Skeletal muscle satellite cell (primary cell): Measurements from ENCODE around the gene CCR9.

Source experiments
- H3K27me3 ChIP-seq: 2 replicates; pipeline ENCODE4 v1.7.0; 2013; ENCODE audit warnings: low read length; ENCODE audit not compliant: control insufficient read depth, insufficient read depth
- H3K36me3 ChIP-seq: 2 replicates; pipeline ENCODE4 v1.7.0; 2013; ENCODE audit warnings: mild to moderate bottlenecking, control low read depth, low read length; ENCODE audit not compliant: insufficient read depth
- H3K4me1 ChIP-seq: 2 replicates; pipeline ENCODE4 v1.7.0; 2013; ENCODE audit warnings: low read length; ENCODE audit not compliant: control insufficient read depth, insufficient read depth
- H3K4me2 ChIP-seq: 2 replicates; pipeline ENCODE4 v1.7.0; 2013; ENCODE audit warnings: mild to moderate bottlenecking, low read length
- H3K4me3 ChIP-seq: 2 replicates; pipeline ENCODE4 v1.7.0; 2013; ENCODE audit warnings: low read length
- H3K9ac ChIP-seq: 2 replicates; pipeline ENCODE4 v1.7.0; 2013; ENCODE audit warnings: mild to moderate bottlenecking, low read depth, low read length, moderate library complexity
- H3K9me3 ChIP-seq: replicated peaks from 2 replicates; pipeline ENCODE4 v1.7.0; 2013; ENCODE audit warnings: mild to moderate bottlenecking, control low read depth, low read length

The CCR9 gene

DNA sequence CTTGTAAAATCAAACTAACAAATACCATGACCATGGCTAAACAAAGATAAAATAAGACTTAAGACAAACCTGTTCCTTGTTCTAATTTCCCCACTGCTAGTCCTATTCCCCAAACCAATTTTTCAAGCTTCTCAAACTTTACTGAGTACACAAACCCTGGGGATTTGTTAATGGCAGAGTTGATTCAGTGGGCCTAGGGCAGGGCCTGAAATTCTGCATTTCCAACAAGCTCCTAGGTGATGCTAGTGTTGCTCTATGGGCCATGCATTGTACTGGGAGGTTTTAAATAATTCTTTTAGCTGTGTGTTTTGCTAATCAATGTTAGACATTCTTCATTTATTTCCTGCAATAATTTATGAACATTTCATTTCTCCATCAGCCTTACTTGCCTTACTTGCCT lies 13.3 kb upstream of the CCR9 start:
- Histone ChIP-seq H3K4me3 (no peak overlapping the region), H3K4me1 (no peaks in the 10 kb centered on the region), H3K36me3 (no peaks in the 10 kb centered on the region), H3K9ac (no peak overlapping the region), H3K4me2 (no peak overlapping the region), H3K27me3 (peaks cover 38% of the 10 kb centered on the region), H3K9me3 (no peaks in the 10 kb centered on the region)

DNA sequence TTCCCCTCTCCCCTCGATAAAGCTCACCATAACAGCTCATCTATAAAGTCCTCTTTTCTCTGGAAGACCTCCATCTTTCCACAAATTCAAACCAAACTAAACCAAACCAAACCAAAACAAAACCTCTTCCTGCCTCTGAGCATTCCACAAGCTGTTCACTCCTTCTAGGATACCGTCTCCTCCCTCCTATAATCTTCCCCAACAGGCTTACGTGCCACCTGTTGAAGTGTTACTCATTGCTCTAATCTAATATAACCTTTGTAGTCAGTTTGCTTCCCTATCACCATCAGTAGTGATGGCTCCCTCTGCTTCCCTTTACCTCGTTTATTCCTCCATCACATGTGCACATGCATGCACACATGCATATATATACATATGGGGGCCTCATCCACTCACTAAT lies 12.7 kb upstream of the CCR9 start:
- no peak overlapping the region for H3K4me2 ChIP-seq
- no peaks in the 10 kb centered on the region for H3K36me3 ChIP-seq
- no peaks in the 10 kb centered on the region for H3K4me1 ChIP-seq
- no peak overlapping the region for H3K4me3 ChIP-seq
- H3K9ac ChIP-seq = no peak overlapping the region
- H3K27me3 ChIP-seq = peaks cover 38% of the 10 kb centered on the region
- H3K9me3 ChIP-seq = no peaks in the 10 kb centered on the region

DNA sequence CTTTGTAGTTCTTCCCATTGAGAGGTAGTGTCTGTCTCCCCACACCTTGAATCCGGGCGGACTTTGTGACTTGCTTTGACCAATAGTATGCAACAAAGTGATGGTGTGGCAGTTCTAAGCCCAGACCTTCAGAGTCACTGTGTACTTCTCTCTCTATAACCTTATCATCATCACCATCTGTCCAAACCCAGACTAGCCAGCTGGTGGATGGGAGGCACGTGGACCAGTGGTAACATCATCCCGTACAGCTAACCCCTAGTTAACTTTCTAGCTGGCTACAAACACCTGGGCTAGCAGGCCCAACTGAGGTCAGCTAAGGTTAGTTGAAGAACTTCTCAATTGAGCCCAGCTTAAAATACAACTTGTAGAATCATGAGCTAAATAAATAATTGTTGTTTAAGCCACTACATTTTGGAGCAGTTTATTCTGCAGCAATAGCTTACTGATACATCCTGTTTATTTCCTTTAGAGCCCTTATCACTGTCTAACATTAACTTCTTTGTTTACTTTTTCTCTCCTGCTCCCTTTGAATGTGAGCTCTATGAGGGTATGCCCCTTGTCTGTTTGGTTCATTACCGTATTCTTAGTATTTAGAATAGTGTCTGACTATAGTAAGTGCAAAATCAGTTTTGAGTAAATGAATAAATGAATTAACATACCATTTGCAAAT lies 11.5 kb upstream of the CCR9 start:
- H3K36me3 ChIP-seq = no peaks in the 10 kb centered on the region
- no peak overlapping the region for H3K4me3 ChIP-seq
- H3K4me1 ChIP-seq = no peaks in the 10 kb centered on the region
- no peak overlapping the region for H3K9ac ChIP-seq
- no peaks in the 10 kb centered on the region for H3K9me3 ChIP-seq
- H3K27me3 ChIP-seq = peaks cover 38% of the 10 kb centered on the region
- no peak overlapping the region for H3K4me2 ChIP-seq

DNA sequence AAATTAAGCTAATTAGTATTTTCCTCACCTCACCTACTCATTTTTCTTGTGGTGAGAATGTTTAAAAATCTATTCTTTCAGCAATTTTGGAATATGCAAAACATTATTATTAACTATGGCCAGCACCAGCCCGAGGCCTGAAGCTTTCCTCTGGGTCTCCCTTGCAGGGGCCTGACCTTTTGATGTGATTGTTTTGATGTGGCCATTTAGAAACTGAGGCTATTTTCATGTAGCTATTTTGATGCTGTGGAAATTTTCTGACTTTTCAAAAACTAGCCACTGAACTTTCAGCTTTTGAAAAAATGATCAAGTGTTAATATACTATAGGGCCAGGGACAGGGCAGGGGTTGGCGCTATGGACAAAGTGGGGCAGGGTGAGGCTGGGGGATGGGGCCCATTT lies 8.2 kb upstream of the CCR9 start:
- H3K4me3 ChIP-seq = no peak overlapping the region

DNA sequence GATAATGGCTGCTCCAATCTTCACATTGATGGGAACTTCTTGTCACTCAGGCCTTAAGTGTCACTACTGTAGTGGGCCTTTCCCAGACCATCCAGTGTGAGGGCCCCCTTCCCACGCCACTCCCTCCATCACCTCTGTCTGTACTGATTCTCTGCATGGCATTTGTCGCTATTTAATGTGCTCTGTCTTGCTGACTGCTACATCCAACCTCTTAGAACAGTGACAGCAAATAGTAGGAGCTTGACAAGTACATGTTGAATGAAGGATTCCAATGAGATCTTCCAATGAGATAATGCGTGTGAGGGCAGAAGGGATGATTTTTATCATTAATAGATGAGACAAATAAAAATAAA lies 5.6 kb upstream of the CCR9 start:
- Histone ChIP-seq H3K9ac (no peak overlapping the region), H3K4me2 (no peak overlapping the region), H3K27me3 (peaks cover 37% of the 10 kb centered on the region), H3K4me3 (no peak overlapping the region), H3K4me1 (no peaks in the 10 kb centered on the region), H3K36me3 (no peaks in the 10 kb centered on the region), H3K9me3 (no peaks in the 10 kb centered on the region)

More for the DNA sequence above, 8.2 kb upstream of the CCR9 start:
- H3K36me3 ChIP-seq = no peaks in the 10 kb centered on the region
- no peaks in the 10 kb centered on the region for H3K9me3 ChIP-seq
- H3K4me1 ChIP-seq = no peaks in the 10 kb centered on the region
- no peak overlapping the region for H3K4me2 ChIP-seq
- no peak overlapping the region for H3K9ac ChIP-seq
- peaks cover 32% of the 10 kb centered on the region for H3K27me3 ChIP-seq

DNA sequence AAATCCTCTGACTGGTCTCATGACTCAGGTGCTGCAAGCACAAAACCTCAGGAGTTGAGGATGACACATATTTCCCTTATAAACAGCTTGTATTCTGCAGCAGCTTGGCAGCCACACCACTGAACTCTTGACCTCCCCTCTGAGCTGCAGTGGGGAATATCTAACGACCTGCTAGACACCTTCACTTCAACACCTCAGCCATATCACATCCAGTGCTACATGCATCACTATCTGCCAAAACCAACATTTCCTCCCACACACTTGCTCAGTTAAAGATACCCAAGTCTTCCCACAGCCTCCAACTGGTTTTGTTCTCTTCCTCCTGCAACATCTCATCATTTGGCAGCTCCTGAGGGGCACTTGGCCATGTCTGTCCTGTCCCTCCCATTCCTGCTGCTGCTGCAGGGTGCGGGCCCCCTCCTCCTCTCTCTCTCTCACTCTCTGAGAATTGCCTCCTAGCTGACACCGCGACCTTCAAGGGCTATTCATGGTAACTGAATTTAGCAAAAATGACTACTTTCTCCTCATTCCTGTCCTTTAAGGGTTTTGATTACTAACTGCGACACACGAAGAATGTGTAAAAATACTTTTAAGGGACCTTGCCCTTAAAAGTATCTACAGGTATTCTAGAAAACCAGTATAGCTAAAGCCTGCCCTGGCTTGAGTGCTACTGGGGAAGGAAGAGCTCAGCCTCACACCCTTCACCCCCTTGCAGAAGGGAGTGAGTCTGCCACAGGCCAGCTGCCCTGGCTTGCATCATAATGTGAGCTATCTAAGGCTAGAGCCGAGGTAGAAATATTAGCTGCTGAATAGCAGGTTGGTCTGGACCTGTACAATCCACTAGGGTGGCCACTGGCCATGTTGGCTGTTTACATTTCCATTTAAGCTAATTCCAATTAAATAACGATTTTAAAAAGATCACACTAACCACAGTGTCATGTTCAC lies 5.0 kb upstream of the CCR9 start:
- Histone ChIP-seq H3K9me3 (no peaks in the 10 kb centered on the region), H3K27me3 (peaks cover 35% of the 10 kb centered on the region), H3K4me3 (no peak overlapping the region), H3K9ac (no peak overlapping the region), H3K4me2 (no peak overlapping the region), H3K4me1 (no peaks in the 10 kb centered on the region), H3K36me3 (no peaks in the 10 kb centered on the region)

DNA sequence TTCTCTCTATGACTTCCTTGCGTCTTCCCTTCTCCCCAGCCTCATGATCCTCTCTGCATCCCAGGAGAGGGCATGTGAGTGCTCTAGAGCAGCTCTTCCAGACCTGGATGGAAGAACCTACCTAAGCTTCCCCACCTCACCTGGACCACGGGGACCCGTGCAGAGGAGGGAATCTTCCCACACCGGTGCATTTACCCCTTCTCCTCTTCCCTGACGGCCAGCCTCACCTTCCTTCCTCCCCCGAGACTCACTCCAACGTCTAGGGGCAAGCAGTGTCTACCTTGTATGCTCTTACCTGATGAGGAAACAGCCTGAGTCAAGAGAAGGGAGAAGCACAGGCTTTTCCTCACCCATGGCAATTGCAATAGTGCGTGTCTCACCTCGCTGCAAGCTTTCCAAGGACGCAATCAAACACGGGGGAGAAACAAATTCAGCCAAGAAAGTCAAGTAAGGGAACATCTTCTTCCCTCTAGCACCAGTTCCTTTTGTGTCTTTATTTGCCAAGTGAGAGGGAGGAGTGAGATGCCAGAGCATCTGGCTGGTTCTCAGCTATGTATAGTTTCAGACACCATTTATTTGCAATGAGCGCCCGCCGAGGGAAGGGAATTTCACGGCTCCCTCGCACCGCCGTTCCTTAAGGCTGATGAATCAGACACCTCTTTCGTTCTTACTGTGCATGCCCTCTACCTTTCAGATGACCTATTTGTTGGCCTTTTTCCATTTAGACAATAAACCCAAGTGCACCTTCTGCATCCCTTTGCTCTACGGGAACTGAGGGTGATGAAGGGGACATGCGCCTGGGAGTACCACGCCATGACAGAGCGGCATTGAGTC lies 1.8 kb upstream of the CCR9 start:
- H3K4me3 ChIP-seq = no peak overlapping the region
- no peaks in the 10 kb centered on the region for H3K4me1 ChIP-seq
- H3K27me3 ChIP-seq = peaks cover 32% of the 10 kb centered on the region
- H3K36me3 ChIP-seq = no peaks in the 10 kb centered on the region
- H3K4me2 ChIP-seq = no peak overlapping the region
- H3K9ac ChIP-seq = no peak overlapping the region
- no peaks in the 10 kb centered on the region for H3K9me3 ChIP-seq

DNA sequence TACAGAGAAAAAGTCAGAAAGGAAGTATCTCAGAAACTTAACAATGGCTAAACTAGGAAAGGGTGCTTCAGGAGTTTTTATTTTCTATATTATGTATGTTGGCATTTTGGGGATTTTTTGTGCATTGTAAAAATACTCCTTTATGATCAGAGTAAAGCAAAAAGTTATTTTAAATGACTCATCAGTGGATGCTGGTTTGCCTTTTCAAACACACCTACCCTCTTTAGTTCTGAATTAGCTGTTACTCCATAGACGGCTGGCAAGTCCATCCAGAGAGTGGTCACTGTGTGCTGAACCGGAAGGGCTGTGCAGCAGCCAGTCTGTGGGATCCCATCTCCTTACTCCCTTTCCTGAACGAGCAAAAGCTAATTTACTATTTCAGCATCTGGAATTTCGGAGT lies 942 bp downstream of the CCR9 start:
- Histone ChIP-seq H3K4me2 (no peak overlapping the region), H3K36me3 (no peaks in the 10 kb centered on the region), H3K9ac (no peak overlapping the region)

DNA sequence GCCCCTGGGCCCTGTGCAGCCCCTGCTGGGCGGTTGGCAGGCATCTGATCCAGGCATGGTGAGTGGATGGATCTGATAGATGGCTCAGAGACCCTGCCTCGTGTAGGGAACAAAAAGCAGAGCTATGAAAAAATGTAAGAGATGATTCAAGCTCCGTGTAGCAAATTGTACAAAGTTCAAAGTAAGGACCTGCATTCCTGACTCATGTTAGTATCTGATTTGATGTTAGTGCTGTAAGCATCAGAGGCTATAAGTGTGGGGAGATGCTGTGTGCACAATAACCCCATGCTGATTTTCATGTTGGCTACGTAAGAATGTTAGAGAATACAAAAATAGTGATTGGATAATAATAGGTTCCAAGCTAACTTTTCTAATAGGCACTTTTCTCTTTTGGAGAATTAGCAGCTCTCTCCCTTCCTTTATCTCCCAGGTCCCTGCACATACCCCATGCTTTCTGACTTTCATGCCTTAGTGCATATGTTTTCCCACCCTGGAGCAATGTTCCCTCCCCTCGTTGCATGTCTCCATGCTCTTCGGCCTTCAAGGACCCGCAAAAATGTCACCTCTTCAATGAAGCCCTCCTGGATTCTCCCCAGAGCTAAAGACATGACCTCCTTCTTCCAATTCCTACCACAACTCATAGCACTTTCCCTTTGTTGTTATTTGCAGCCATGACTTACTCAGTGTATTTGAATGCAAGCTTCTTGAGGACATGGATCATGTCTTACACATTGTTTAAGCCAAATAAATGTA lies 1.6 kb downstream of the CCR9 start:
- H3K9me3 ChIP-seq = no peaks in the 10 kb centered on the region
- H3K27me3 ChIP-seq = peaks cover 43% of the 10 kb centered on the region
- no peak overlapping the region for H3K4me3 ChIP-seq
- H3K4me2 ChIP-seq = no peak overlapping the region
- H3K9ac ChIP-seq = no peak overlapping the region
- no peaks in the 10 kb centered on the region for H3K36me3 ChIP-seq
- no peaks in the 10 kb centered on the region for H3K4me1 ChIP-seq

More for the DNA sequence above, 942 bp downstream of the CCR9 start:
- Histone ChIP-seq H3K9me3 (no peaks in the 10 kb centered on the region), H3K4me1 (no peaks in the 10 kb centered on the region), H3K4me3 (no peak overlapping the region), H3K27me3 (peaks cover 45% of the 10 kb centered on the region)

DNA sequence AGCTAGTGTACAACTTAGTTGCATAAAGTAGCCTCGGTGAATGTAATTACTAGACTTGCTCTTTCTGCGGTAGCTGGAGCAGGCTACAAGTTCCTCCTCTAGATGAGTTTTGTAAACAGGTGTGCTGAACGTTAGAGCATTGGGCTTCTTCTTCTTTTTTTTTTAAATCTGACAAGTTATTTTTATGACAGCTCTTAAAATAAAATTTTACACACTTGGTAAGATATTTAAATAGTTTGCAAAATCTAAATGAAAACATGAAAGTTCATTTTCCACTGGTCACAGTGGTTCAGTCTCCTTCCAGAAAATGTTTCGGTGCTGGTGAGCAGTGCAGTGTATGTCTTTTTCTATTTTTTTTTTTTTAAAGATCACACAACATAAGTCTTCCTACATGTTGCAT lies 3.0 kb downstream of the CCR9 start:
- Histone ChIP-seq H3K9ac (no peak overlapping the region), H3K4me1 (no peaks in the 10 kb centered on the region), H3K36me3 (no peaks in the 10 kb centered on the region), H3K27me3 (peaks cover 42% of the 10 kb centered on the region), H3K4me2 (no peak overlapping the region), H3K4me3 (no peak overlapping the region), H3K9me3 (no peaks in the 10 kb centered on the region)

DNA sequence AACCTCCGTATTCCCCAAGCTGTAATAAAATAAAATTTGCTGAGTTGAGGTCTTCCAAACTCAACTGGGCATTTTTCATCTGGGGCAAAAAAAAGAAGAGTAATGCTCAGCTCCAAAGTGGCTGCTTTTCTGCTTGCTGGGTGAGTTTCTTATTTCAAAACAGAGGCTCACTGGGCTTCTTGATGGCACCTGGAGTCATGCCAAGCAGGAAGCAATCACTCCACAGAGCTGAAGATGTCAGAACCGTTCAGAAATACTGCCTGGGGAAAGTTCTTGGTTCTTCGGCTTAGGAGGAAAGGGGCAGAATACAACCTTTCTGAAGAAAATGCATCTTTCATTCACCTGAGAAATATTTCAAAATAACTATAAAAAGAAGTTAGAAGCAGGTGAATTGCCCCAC lies 4.1 kb downstream of the CCR9 start:
- no peaks in the 10 kb centered on the region for H3K9me3 ChIP-seq
- H3K9ac ChIP-seq = no peak overlapping the region
- H3K4me2 ChIP-seq = no peak overlapping the region
- peaks cover 41% of the 10 kb centered on the region for H3K27me3 ChIP-seq
- H3K4me3 ChIP-seq = no peak overlapping the region
- H3K4me1 ChIP-seq = no peaks in the 10 kb centered on the region
- no peaks in the 10 kb centered on the region for H3K36me3 ChIP-seq
